ENCODE results near the gene SLC25A48. TPM values are rescaled to one million over a fixed set of nuclear protein-coding genes. Genes with fewer than 3 reads are reported as not detected.

SLC25A48 gene
- total RNA-seq, 4 donors from 2014 or later = 0.33 TPM; not detected in 3

- Histone ChIP-seq H3K36me3 (no peaks in the 10 kb centered on the region), H3K27ac (no peak overlapping the region), H3K4me1 (no peaks in the 10 kb centered on the region), H3K9me3 (no peaks in the 10 kb centered on the region), H3K4me3 (replicated peaks in 1 of 3) (no peak overlapping the region), H3K27me3 (no peaks in the 10 kb centered on the region)
- 69 to 70% methylated on average over 2 of the region's 2 CpGs for WGBS, 2 donors
- no peak for DNase-seq
- intact Hi-C loops (cut with DNase I) = no loop called here
- no peak for TF ChIP-seq CTCF (IDR thresholded peaks at IDR 0.05)
- no peak for TF ChIP-seq POLR2A (IDR thresholded peaks at IDR 0.05)
Measured at GRCh38 chr5:135894789-135895188, 60.3 kb downstream of the SLC25A48 start.

- Histone ChIP-seq H3K27me3 (no peaks in the 10 kb centered on the region), H3K4me1 (no peaks in the 10 kb centered on the region), H3K4me3 (replicated peaks in 1 of 3) (no peak within 1 kb of the TSS), H3K9me3 (no peaks in the 10 kb centered on the region), H3K27ac (no peak within 1 kb of the TSS), H3K36me3 (no peaks in the 10 kb centered on the region)
- 54 to 59% methylated on average over 7 of the region's 7 CpGs for WGBS, 2 donors
- DNase-seq = no peak
- intact Hi-C loops (cut with DNase I) = no loop called here
- TF ChIP-seq POLR2A (IDR thresholded peaks at IDR 0.05) (no peak), CTCF (IDR thresholded peaks at IDR 0.05) (no peak)
Measured at GRCh38 chr5:135895474-135896006, 61.1 kb downstream of the SLC25A48 start, which contains the start of gene IL9. Gene IL9 (minus strand): TSS chr5:135895841. CDS start chr5:135895816, 25 bp downstream.

- intact Hi-C loops (cut with DNase I) = no loop called here
- Histone ChIP-seq H3K27me3 (no peaks in the 10 kb centered on the region), H3K36me3 (no peaks in the 10 kb centered on the region), H3K4me3 (replicated peaks in 1 of 3) (no peak overlapping the region), H3K9me3 (no peaks in the 10 kb centered on the region), H3K27ac (no peak overlapping the region), H3K4me1 (no peaks in the 10 kb centered on the region)
- no peak for DNase-seq
- TF ChIP-seq POLR2A (IDR thresholded peaks at IDR 0.05) (no peak), CTCF (IDR thresholded peaks at IDR 0.05) (no peak)
- 87 to 91% methylated on average over 6 of the region's 6 CpGs for WGBS, 2 donors
Measured at GRCh38 chr5:135898651-135899050, 64.2 kb downstream of the SLC25A48 start.

GRCh38 chr5:135900276-135900675 lies 65.8 kb downstream of the SLC25A48 start:
- Histone ChIP-seq H3K27me3 (peaks cover 2% of the 10 kb centered on the region), H3K4me1 (no peaks in the 10 kb centered on the region), H3K4me3 (replicated peaks in 1 of 3) (no peak overlapping the region), H3K27ac (no peak overlapping the region), H3K36me3 (no peaks in the 10 kb centered on the region), H3K9me3 (no peaks in the 10 kb centered on the region)
- DNase-seq = no peak
- WGBS, 2 donors = 61 to 68% methylated on average over 3 of the region's 3 CpGs
- intact Hi-C loops (cut with DNase I) = no loop called here
- TF ChIP-seq POLR2A (IDR thresholded peaks at IDR 0.05) (no peak), CTCF (IDR thresholded peaks at IDR 0.05) (no peak)

- H3K4me3 ChIP-seq (replicated peaks in 1 of 3) = no peak overlapping the region
- H3K27me3 ChIP-seq = peaks cover 5% of the 10 kb centered on the region
- no peaks in the 10 kb centered on the region for H3K4me1 ChIP-seq
- intact Hi-C loops (cut with DNase I) = no loop called here
- WGBS, 2 donors = 53 to 56% methylated on average over 3 of the region's 3 CpGs
- no peaks in the 10 kb centered on the region for H3K9me3 ChIP-seq
- no peak overlapping the region for H3K27ac ChIP-seq
- TF ChIP-seq POLR2A (IDR thresholded peaks at IDR 0.05) (no peak), CTCF (IDR thresholded peaks at IDR 0.05) (no peak)
- DNase-seq = no peak
- no peaks in the 10 kb centered on the region for H3K36me3 ChIP-seq
Measured at GRCh38 chr5:135901633-135902032, 67.2 kb downstream of the SLC25A48 start.
